Activated naive CD4-positive, alpha-beta T cell treated with anti-CD3 and anti-CD28 coated beads, Interleukin-2, amount 50 U/mL, for 24 hours (primary cell): Measurements from ENCODE around the gene CNOT1.
"Not testable (repeated sequence)": the region's sequence is repeated elsewhere in the genome, so short reads cannot be mapped to it uniquely, and the experiment has no call there.

Experiments used
- H3K27ac Mint-ChIP-seq: one replicate; pipeline ENCODE4 v1.8.0; 2021; ENCODE audit warnings: mild to moderate bottlenecking, mixed read lengths
- H3K27me3 Mint-ChIP-seq: one replicate; pipeline ENCODE4 v1.8.0; 2021; ENCODE audit warnings: mixed read lengths
- H3K36me3 Mint-ChIP-seq: one replicate; pipeline ENCODE4 v1.8.0; 2021; ENCODE audit warnings: mixed read lengths
- H3K4me1 Mint-ChIP-seq: one replicate; pipeline ENCODE4 v1.8.0; 2021; ENCODE audit warnings: mixed read lengths
- H3K4me3 Mint-ChIP-seq: one replicate; pipeline ENCODE4 v1.8.0; 2021; ENCODE audit warnings: mild to moderate bottlenecking, mixed read lengths
- H3K9me3 Mint-ChIP-seq: one replicate; pipeline ENCODE4 v1.8.0; 2021; ENCODE audit warnings: mixed read lengths

Gene CNOT1

DNA sequence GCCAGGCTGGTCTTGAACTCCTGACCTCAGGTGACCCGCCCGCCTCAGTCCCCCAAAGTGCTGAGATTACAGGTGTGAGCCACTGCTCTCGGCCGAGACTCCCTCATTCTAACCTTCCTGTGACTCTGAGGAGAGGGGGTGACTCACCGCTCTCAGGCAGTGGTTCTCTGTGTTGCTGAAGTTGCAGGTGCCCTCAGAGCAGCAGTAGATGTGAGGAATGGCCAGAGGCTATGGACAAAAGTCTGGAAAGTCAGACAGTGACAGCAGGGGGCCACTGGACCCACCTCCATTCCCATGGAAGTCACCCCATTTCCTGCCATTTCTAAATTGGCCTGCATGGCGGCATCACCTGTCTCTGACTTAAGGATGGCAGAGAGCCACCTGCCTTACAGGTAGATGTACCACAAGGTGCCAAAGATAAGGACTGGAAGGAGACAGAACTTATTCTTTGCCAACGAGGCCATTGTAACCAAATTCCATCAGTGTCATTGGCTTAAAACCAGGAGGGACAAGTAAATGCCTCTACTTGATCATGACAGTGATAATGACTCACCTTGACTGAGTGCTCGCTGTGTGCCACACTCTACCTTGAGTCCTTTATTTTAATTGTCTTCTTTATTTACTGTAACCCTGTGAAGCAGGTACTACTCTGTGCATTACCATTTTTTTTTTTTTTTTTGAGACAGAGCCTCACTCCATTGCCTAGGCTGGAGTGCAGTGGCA is 15.3 kb upstream of the CNOT1 start:
- Mint-ChIP-seq H3K4me1 (no peaks in the 10 kb centered on the region), H3K27me3 (no peaks in the 10 kb centered on the region), H3K36me3 (no peaks in the 10 kb centered on the region), H3K27ac (no peak overlapping the region), H3K9me3 (no peaks in the 10 kb centered on the region), H3K4me3 (no peak overlapping the region)

GRCh38 chr16:58644108-58644507 is 14.5 kb upstream of the CNOT1 start:
- Mint-ChIP-seq H3K9me3 (no peaks in the 10 kb centered on the region), H3K36me3 (no peaks in the 10 kb centered on the region), H3K4me3 (no peak overlapping the region), H3K4me1 (no peaks in the 10 kb centered on the region), H3K27me3 (no peaks in the 10 kb centered on the region), H3K27ac (no peak overlapping the region)

- no peaks in the 10 kb centered on the region for H3K9me3 Mint-ChIP-seq
- no peak overlapping the region for H3K27ac Mint-ChIP-seq
- no peak overlapping the region for H3K4me3 Mint-ChIP-seq
These were observed 11.3 kb upstream of the CNOT1 start for GRCh38 chr16:58640949-58641348.

GRCh38 chr16:58639836-58640235 is 10.2 kb upstream of the CNOT1 start:
- no peaks in the 10 kb centered on the region for H3K9me3 Mint-ChIP-seq
- no peaks in the 10 kb centered on the region for H3K27me3 Mint-ChIP-seq
- no peak overlapping the region for H3K27ac Mint-ChIP-seq
- H3K4me3 Mint-ChIP-seq: no peak overlapping the region
- no peaks in the 10 kb centered on the region for H3K36me3 Mint-ChIP-seq
- H3K4me1 Mint-ChIP-seq: no peaks in the 10 kb centered on the region

More at GRCh38 chr16:58640949-58641348, 11.3 kb upstream of the CNOT1 start:
- H3K4me1 Mint-ChIP-seq: no peaks in the 10 kb centered on the region
- no peaks in the 10 kb centered on the region for H3K27me3 Mint-ChIP-seq
- H3K36me3 Mint-ChIP-seq: no peaks in the 10 kb centered on the region

DNA sequence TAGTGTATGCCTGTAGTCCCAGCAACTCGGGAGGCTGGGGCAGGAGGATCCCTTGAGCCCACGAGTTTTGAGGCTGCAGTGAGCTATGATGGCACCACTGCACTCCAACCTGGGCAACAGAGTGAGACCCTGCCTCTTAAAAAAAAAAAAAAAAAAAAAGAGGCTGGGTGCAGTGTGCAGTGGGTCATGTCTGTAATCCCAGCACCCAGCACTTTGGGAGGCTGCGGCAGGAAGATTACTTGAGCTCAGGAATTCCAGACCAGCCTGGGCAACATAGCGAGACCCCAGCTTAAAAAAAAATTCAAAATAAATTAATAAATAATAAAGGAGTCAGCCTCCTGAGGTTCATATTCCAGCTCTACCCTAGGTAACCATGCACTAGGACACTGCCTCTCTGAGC is 9.6 kb upstream of the CNOT1 start:
- no peaks in the 10 kb centered on the region for H3K4me1 Mint-ChIP-seq
- no peaks in the 10 kb centered on the region for H3K27me3 Mint-ChIP-seq
- H3K4me3 Mint-ChIP-seq: no peak overlapping the region

DNA sequence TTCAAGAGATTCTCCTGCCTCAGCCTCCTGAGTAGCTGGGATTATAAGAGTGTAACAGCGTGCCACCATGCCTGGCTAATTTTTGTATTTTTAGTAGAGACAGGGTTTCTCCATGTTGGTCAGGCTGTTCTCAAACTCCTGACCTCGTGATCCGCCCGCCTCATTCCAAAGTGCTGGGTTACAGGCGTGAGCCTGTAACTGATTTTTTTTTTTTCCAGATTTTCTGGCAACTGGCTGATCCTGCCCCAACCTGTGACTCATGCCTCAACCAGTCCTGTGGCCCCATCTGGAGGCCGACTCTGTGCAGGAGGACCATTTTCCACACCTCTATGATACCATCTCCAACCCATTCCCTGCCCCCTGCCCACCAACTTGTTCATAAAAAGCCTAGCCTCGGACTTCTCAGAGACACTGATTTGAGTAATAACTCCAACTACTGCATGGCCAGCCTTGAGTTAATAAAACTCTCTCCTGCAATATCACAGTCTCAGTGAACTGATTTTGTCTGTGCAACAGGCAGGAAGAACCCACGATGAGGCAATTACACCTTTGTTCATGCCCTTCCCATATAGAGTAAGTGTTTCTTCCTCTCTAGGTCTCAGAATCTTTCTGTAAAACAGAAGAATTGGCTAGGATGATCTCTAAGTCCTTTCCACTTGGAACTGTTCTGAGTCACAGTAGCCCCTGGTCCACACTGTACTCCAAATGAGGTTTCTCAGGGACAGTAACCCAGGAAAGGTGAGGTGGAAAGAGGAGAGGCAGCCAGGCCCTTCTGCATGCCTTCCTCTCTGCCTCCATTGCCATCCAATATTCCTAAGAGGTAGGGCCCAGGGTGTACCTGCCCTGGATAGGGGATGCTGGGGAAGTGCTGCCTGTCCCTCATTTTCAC is 8.8 kb upstream of the CNOT1 start:
- H3K36me3 Mint-ChIP-seq: no peaks in the 10 kb centered on the region
- no peaks in the 10 kb centered on the region for H3K9me3 Mint-ChIP-seq
- no peak overlapping the region for H3K27ac Mint-ChIP-seq
- H3K27me3 Mint-ChIP-seq: no peaks in the 10 kb centered on the region
- no peaks in the 10 kb centered on the region for H3K4me1 Mint-ChIP-seq
- no peak overlapping the region for H3K4me3 Mint-ChIP-seq

More for the DNA sequence above, 9.6 kb upstream of the CNOT1 start:
- Mint-ChIP-seq H3K9me3 (no peaks in the 10 kb centered on the region), H3K36me3 (no peaks in the 10 kb centered on the region), H3K27ac (no peak overlapping the region)

DNA sequence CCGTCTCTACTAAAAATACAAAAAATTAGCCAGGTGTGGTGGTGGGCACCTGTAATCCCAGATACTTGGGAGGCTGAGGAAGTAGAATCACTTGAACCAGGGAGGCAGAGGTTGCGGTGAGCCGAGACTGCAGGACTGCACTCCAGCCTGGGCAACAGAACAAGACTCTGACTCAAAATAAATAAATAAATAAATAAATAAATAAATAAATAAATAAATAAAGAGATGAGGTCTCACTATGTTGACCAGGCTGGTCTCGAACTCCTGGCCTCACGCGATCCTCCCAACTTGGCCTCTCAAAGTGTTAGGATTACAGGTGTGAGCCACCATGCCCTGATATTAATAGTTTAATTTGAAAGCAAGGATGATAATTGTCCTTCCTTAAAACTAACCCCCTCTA is 7.4 kb upstream of the CNOT1 start:
- not testable (repeated sequence) for H3K9me3 Mint-ChIP-seq, H3K4me1 Mint-ChIP-seq, H3K27me3 Mint-ChIP-seq, H3K4me3 Mint-ChIP-seq, H3K36me3 Mint-ChIP-seq, H3K27ac Mint-ChIP-seq

DNA sequence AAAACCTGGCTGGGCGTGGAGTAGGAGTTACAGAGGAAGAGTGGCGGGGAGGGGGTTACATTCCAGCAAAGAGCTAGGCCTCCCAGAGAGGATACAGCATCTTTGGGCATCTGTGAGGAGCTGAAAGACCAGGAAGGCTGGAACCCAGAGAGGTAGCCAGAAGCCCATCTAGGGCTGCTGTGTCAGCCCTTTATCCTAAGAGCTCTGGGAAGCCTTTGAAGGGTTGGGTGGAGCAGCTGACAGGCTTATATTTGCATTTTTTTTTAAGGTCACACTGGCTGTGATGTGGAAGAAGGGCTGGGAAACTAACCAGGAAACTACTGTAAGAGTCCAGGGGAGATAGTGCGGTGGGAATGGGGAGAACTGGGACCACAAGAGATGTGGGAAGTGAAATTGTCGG is 6.8 kb upstream of the CNOT1 start:
- Mint-ChIP-seq H3K9me3 (no peaks in the 10 kb centered on the region), H3K4me3 (no peak overlapping the region), H3K27ac (no peak overlapping the region), H3K27me3 (no peaks in the 10 kb centered on the region), H3K36me3 (no peaks in the 10 kb centered on the region), H3K4me1 (peaks cover 2% of the 10 kb centered on the region)

- Mint-ChIP-seq H3K4me3 (no peak overlapping the region), H3K36me3 (no peaks in the 10 kb centered on the region), H3K27me3 (no peaks in the 10 kb centered on the region), H3K27ac (no peak overlapping the region), H3K4me1 (peaks cover 6% of the 10 kb centered on the region), H3K9me3 (no peaks in the 10 kb centered on the region)
These were observed 5.9 kb upstream of the CNOT1 start for GRCh38 chr16:58635502-58635901.

- Mint-ChIP-seq H3K9me3 (no peaks in the 10 kb centered on the region), H3K27me3 (no peaks in the 10 kb centered on the region), H3K36me3 (peaks cover 3% of the 10 kb centered on the region), H3K27ac (no peak overlapping the region), H3K4me1 (peaks cover 11% of the 10 kb centered on the region), H3K4me3 (no peak overlapping the region)
These were observed 4.7 kb upstream of the CNOT1 start for GRCh38 chr16:58634265-58634802.

DNA sequence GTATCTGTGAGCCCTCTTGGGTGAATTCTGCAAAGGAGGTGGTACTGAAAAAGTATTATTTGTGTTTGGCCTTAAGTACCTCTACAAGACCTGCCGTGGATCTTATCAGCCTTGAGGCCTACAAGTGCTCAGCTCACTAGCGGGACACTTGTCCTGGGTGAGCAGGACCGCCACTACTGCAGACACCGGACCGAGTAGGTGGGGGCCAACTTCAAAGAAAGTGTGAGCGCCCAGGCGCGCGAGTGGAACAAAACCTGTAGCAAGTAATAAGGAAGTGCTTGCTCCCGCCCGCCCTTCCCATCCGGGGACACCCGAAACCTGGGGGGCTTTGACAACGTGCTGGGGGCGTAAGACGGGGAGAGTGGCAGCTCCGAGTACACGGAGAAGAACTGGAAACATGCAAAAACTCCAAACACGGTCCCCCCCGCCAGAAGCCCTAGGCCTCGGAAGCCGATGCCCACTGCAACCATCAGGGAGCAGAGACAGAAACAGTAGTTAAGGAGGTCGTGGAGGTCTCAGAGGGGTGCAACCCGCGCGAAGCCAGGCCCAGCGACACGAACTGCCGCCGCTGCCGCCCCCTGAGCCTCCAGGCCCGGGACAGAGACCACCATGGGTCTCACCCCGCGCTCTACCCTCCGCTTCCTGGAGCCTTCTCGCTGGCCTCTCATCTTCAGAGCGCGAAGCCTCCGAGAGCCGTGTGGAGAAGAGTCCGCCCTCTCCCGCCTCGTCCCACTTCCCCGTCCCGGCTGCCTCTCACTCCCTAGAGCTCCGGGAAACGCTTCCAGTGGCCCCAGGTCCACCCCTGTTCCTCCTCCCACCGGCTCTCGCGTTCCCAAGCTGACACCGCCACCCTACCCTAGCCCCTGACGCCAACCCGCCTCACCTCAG is 537 bp downstream of the CNOT1 start:
- H3K27ac Mint-ChIP-seq: peak overlapping the region; percentile 100
- no peaks in the 10 kb centered on the region for H3K27me3 Mint-ChIP-seq
- H3K9me3 Mint-ChIP-seq: no peaks in the 10 kb centered on the region
- peak overlapping the region; percentile 99 for H3K4me3 Mint-ChIP-seq
- peaks cover 9% of the 10 kb centered on the region for H3K36me3 Mint-ChIP-seq
- H3K4me1 Mint-ChIP-seq: peaks cover 38% of the 10 kb centered on the region

- Mint-ChIP-seq H3K4me1 (peaks cover 43% of the 10 kb centered on the region), H3K4me3 (no peak overlapping the region), H3K36me3 (peaks cover 13% of the 10 kb centered on the region), H3K27me3 (no peaks in the 10 kb centered on the region), H3K9me3 (no peaks in the 10 kb centered on the region), H3K27ac (no peak overlapping the region)
These were observed 5.4 kb downstream of the CNOT1 start for GRCh38 chr16:58624209-58624608.

- H3K4me1 Mint-ChIP-seq: peaks cover 40% of the 10 kb centered on the region
- H3K27ac Mint-ChIP-seq: peak overlapping the region; percentile 55
- no peaks in the 10 kb centered on the region for H3K27me3 Mint-ChIP-seq
These were observed 9.2 kb downstream of the CNOT1 start for GRCh38 chr16:58620396-58620795.

GRCh38 chr16:58615280-58615679 is 14.3 kb downstream of the CNOT1 start:
- Mint-ChIP-seq H3K9me3 (no peaks in the 10 kb centered on the region), H3K4me3 (peak overlapping the region; percentile 23), H3K36me3 (peaks cover 12% of the 10 kb centered on the region), H3K27me3 (no peaks in the 10 kb centered on the region), H3K4me1 (peaks cover 37% of the 10 kb centered on the region), H3K27ac (peak overlapping the region; percentile 77)

More at GRCh38 chr16:58620396-58620795, 9.2 kb downstream of the CNOT1 start:
- Mint-ChIP-seq H3K4me3 (no peak overlapping the region), H3K36me3 (peaks cover 14% of the 10 kb centered on the region), H3K9me3 (no peaks in the 10 kb centered on the region)

GRCh38 chr16:58614860-58615259 is 14.8 kb downstream of the CNOT1 start:
- Mint-ChIP-seq H3K36me3 (peaks cover 9% of the 10 kb centered on the region), H3K4me1 (peaks cover 37% of the 10 kb centered on the region), H3K4me3 (no peak overlapping the region)

More at GRCh38 chr16:58614860-58615259, 14.8 kb downstream of the CNOT1 start:
- Mint-ChIP-seq H3K9me3 (no peaks in the 10 kb centered on the region), H3K27ac (no peak overlapping the region), H3K27me3 (no peaks in the 10 kb centered on the region)
